ENCODE results near the gene MTMR2.

Gene MTMR2

DNA sequence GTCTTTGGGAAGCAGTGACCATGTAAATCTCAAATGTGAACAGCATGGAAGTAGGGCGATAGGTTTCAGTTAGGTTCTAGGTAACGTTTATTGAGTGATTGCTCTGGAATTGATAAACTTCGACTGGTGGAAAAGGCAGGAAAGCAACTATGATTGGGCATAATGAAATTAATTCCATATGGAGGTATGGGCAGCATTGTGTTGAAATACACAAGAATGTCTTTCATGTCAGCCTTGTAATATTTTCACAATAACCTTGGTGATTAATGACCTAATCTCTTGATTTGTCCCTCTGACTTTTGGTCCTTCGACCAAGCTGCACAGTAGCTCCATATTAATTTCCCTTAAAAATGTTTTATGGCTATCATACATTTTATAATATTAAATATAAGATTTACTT lies 130.8 kb downstream of the MTMR2 start:
- TF ChIP-seq, protein P1, sequence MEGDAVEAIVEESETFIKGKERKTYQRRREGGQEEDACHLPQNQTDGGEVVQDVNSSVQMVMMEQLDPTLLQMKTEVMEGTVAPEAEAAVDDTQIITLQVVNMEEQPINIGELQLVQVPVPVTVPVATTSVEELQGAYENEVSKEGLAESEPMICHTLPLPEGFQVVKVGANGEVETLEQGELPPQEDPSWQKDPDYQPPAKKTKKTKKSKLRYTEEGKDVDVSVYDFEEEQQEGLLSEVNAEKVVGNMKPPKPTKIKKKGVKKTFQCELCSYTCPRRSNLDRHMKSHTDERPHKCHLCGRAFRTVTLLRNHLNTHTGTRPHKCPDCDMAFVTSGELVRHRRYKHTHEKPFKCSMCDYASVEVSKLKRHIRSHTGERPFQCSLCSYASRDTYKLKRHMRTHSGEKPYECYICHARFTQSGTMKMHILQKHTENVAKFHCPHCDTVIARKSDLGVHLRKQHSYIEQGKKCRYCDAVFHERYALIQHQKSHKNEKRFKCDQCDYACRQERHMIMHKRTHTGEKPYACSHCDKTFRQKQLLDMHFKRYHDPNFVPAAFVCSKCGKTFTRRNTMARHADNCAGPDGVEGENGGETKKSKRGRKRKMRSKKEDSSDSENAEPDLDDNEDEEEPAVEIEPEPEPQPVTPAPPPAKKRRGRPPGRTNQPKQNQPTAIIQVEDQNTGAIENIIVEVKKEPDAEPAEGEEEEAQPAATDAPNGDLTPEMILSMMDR (IDR thresholded peaks at IDR 0.05): no peak
- Histone ChIP-seq H3K4me3 (no peak overlapping the region), H3K27ac (no peak overlapping the region)
- DNase-seq (ENCODE audit: low spot score): no peak

- DNase-seq (ENCODE audit: low spot score): no peak
- TF ChIP-seq, protein P1 (IDR thresholded peaks at IDR 0.05): no peak
- Histone ChIP-seq H3K4me3 (no peak overlapping the region), H3K27ac (no peak overlapping the region)
These were observed 131.2 kb downstream of the MTMR2 start for GRCh38 chr11:95792700-95793099.

DNA sequence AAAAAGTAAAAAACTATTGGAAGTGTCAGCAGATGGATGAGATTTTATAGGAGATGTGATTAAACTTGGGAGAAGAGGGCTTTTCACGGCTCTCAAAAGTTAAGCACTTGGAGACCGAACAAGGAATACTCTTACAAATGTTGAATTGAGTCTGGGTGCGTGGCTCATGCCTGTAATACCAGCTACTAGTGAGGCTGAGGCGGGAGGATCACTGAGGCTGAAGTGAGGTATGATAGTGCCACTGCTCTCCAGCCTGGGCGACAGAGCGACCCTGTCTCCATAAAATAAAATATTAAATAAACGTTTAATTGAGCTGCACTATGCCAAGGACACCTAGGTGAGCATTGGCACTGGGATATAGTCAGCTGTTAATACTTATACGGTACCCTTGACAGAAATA lies 131.7 kb downstream of the MTMR2 start:
- Histone ChIP-seq H3K27ac (no peak overlapping the region), H3K4me3 (no peak overlapping the region)
- TF ChIP-seq, protein P1 (IDR thresholded peaks at IDR 0.05): no peak
- DNase-seq (ENCODE audit: low spot score): no peak

GRCh38 chr11:95791709-95792033 lies 132.2 kb downstream of the MTMR2 start:
- no peak for DNase-seq (ENCODE audit: low spot score)
- Histone ChIP-seq H3K27ac (no peak overlapping the region), H3K4me3 (peak overlapping the region; percentile 89)
- TF ChIP-seq, protein P1 (IDR thresholded peaks at IDR 0.05): no peak

DNA sequence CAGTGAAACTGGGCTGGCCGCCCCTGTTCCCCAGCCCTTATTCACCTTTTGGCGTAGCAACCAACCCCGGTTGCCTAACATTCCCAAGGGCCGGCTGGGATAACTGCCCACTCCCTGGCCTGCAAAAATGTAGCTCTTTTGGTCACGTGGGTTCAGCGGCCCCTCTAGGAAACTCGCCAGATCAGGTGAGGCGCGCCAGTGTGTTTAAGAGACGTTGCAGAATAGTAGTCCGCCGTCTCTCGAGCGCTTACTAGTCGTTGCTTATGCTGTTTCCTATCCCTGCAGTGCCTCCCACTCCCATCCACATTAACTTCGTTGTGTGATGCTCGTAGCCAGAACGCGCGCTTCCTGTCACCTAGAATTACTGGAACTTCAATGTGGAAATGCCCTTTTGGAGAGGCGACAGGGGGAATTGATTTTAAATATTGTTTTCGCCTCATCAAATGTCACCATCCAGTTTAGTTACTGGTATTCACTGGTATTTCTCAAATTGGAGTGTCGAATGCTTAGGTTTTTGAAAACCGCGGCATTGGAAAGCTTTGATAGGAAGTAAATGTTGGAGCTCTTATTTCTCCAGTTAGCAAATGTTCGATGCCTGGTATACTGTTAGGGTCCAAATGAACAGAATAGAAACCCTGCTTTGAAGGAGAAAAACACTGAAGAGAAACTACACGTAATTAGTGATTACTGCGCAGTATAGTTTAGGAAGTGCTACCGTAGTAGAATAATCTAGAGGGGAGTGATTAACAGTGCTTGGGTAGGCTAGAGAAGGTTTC lies 132.8 kb downstream of the MTMR2 start:
- peak; percentile 85 for DNase-seq (ENCODE audit: low spot score)
- TF ChIP-seq, protein P1 (IDR thresholded peaks at IDR 0.05): no peak

GRCh38 chr11:95790123-95790932 lies 133.6 kb downstream of the MTMR2 start, which contains the start of gene CEP57:
Gene CEP57 (plus strand): TSS chr11:95790498. CDS start chr11:95790699, 201 bp downstream.
- peak; percentile 95 for DNase-seq (ENCODE audit: low spot score)
- TF ChIP-seq, protein P1 (IDR thresholded peaks at IDR 0.05): no peak
- Histone ChIP-seq H3K4me3 (peak within 1 kb of the TSS; percentile 89), H3K27ac (peak within 1 kb of the TSS; percentile 98 to 99)

More for the DNA sequence above, 132.8 kb downstream of the MTMR2 start:
- peak overlapping the region; percentile 98 to 99 for H3K27ac ChIP-seq
- H3K4me3 ChIP-seq: peak overlapping the region; percentile 89

All from coronary artery (tissue), 2 donors.